Coronary artery (tissue), 2 donors: ENCODE measurements around the gene SLITRK5.
A peak's percentile ranks its signal among the peaks of the same experiment; 100 is the strongest.

Source experiments
- DNase-seq: peaks from one replicate; pipeline ENCODE4 v3.0.0-alpha.2; 2017; ENCODE audit warnings: low spot score
- H3K27ac ChIP-seq, 2 donors: fragments of 200-600 bp; sonication (generic); one replicate each; pipeline ENCODE4 v1.5.1; 2016 to 2019
- H3K4me3 ChIP-seq: fragments of 200-600 bp; sonication (generic); 2 replicates; pipeline ENCODE4 v1.5.1; 2016; ENCODE audit warnings: mild to moderate bottlenecking, moderate library complexity
- TF ChIP-seq, protein P1 (sequence below): fragments of 200-600 bp; sonication (generic); IDR thresholded peaks from one replicate; pipeline ENCODE4 v1.5.1; 2019; ENCODE audit warnings: antibody characterized with exemption

SLITRK5 gene

DNA sequence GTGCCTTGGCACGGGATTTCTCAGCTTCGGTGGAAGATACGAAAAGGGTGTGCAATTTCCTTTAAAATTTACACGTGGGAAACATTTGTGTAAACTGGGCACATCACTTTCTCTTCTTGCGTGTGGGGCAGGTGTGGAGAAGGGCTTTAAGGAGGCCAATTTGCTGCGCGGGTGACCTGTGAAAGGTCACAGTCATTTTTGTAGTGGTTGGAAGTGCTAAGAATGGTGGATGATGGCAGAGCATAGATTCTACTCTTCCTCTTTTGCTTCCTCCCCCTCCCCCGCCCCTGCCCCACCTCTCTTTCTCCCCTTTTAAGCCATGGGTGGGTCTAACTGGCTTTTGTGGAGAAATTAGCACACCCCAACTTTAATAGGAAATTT lies 7.2 kb downstream of the SLITRK5 start:
- no peak overlapping the region for H3K27ac ChIP-seq
- DNase-seq: no peak
- TF ChIP-seq, protein P1, sequence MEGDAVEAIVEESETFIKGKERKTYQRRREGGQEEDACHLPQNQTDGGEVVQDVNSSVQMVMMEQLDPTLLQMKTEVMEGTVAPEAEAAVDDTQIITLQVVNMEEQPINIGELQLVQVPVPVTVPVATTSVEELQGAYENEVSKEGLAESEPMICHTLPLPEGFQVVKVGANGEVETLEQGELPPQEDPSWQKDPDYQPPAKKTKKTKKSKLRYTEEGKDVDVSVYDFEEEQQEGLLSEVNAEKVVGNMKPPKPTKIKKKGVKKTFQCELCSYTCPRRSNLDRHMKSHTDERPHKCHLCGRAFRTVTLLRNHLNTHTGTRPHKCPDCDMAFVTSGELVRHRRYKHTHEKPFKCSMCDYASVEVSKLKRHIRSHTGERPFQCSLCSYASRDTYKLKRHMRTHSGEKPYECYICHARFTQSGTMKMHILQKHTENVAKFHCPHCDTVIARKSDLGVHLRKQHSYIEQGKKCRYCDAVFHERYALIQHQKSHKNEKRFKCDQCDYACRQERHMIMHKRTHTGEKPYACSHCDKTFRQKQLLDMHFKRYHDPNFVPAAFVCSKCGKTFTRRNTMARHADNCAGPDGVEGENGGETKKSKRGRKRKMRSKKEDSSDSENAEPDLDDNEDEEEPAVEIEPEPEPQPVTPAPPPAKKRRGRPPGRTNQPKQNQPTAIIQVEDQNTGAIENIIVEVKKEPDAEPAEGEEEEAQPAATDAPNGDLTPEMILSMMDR: no peak
- peak overlapping the region; percentile 61 for H3K4me3 ChIP-seq

DNA sequence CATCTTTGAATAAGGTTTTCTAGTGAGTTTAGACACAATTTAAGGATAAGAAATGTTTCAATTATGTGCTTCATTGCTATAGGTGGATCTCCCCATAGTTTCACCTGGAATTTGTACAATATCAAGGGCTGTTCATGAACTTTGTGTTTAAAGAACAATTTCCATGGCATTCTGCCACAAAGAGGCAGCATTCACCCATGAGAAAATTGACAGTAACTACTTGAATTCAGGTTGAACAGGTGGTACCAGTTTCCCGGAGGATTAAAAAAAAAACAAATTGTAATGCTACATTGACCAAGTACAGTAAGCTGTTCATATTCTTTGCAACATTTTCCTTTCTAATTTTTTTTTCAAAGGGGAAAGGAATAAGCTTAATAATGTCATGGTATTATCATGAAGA lies 9.1 kb downstream of the SLITRK5 start:
- DNase-seq: no peak
- Histone ChIP-seq H3K27ac (no peak overlapping the region), H3K4me3 (no peak overlapping the region)
- TF ChIP-seq, protein P1: no peak

DNA sequence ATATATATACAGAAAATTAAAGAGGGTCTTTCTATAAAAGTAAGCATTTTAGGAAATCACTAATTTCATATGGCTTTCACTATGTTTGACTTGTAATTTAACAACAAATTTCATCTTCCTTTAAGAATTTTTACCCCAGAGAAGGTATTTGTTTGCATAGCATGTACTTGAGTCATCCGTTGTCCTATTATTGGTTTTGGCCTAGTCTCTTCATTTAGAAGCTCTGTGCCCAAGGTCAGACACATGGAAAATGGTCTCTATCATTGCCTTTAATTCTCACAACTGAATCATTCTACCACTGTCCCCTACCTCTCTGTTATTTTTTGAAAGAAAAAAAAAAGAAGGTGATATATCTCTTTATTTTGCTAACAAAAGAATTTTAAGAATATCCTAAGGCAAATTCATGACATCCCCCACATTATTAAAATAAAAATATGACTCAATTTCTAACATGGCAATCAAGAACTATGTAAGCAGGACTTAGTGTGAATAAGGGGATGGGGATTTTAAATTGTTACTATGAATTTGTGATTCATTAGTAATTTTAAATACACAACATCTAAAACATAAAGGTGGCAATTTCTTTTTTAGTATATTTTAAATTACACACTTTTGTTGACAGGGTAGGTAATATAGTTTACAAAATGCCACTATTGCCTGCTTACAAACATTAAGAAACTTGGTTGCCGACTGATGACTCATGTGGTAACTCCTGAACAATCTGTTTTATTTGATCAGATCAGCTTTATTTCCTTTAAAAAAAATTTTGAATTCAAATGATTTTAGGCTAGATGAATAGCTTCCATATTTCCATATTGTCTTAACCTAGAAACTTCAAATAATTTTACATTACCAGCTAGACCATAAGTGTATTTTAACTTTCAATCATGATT lies 13.9 kb downstream of the SLITRK5 start:
- H3K4me3 ChIP-seq: no peak overlapping the region
- no peak overlapping the region for H3K27ac ChIP-seq
- DNase-seq: no peak
- TF ChIP-seq, protein P1: no peak

DNA sequence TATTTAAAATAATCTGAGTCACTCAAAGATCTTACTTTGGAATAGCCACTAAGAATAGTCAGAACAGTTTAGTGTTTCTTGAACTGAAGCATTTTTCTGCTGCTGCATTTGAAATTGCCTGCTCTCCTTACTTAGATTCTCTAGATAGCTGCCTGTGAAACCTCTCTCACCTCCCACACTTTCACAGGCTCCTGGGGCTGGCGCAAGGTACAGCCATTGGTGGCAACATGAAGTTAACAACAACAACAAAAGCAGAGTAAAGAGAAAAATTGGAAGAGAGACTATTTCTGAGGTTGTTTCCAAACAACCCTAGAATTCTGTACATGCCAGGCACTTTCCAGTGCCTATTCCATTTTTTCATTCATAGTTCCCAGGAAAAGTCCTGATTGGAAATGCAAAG lies 25.3 kb downstream of the SLITRK5 start:
- Histone ChIP-seq H3K27ac (no peak overlapping the region), H3K4me3 (no peak overlapping the region)
- TF ChIP-seq, protein P1: no peak
- DNase-seq: no peak

DNA sequence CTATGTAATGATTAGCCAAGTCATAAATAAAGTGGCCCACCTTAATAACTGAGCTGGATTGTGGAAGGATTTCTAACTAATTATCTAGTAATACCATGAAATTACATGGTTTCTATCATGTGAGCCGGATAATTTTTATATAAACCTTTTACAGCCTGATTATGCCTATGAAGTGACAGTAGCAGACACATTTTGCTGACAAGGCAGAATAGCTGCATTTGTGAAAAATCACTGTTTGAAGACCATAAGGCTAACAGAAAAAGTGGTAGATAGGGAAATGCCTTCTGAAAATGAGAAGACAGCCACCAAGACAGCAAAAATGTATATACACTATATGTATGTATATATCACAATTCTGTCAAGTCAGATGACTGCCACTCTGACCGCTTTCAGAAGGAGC lies 27.1 kb downstream of the SLITRK5 start:
- DNase-seq: no peak
- no peak overlapping the region for H3K4me3 ChIP-seq

DNA sequence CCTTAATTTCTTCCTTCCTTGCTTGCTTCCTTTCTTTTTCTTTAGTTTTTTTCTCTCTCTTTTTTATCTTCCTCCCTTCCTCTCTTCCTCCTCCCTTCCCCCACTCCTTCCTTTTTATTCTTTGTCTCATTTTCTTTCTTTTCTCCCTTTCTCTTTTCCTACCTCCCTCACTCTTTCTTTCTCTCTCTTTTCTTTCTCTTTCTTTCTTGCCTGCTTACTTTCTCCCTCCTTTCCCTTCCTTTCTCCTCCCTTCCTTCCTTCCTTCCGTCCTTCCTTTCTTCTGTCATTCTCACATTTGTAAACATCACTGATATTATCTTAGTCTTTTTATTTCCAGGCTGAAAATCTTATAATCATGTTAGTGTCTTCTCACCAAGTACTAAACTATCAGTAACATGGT lies 38.8 kb downstream of the SLITRK5 start:
- Histone ChIP-seq H3K27ac (no peak overlapping the region), H3K4me3 (no peak overlapping the region)
- DNase-seq: no peak
- TF ChIP-seq, protein P1: no peak

More for the DNA sequence above, 27.1 kb downstream of the SLITRK5 start:
- TF ChIP-seq, protein P1: no peak
- no peak overlapping the region for H3K27ac ChIP-seq

DNA sequence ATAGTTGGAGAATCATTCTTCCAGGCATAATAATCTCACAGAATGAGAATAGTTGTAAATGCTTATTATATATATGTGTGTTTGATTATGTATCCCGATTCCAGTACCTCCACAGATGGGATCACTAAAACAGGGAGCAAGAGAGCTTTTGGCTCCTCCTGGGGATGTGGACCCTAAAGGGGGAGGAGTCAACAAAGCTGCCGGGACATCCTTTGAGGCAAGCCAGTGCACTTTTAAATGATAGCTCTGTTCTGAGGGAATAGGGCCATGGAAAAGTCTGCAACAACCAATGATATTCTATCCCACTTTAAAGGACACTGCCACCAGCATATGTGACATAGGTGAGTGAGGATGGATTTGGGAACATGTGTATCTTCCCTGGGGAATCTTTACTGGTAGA lies 40.8 kb downstream of the SLITRK5 start:
- Histone ChIP-seq H3K27ac (no peak overlapping the region), H3K4me3 (no peak overlapping the region)

More for the DNA sequence above, 40.8 kb downstream of the SLITRK5 start:
- DNase-seq: no peak
- TF ChIP-seq, protein P1: no peak
